GM21619 (cell line): ENCODE measurements around the gene CALML5.

Experiments
- ATAC-seq: cut with Tn5 transposase; IDR thresholded peaks from one replicate; pipeline ENCODE4 v1.9.1; 2021; ENCODE audit not compliant: unreplicated experiment

Gene CALML5

DNA sequence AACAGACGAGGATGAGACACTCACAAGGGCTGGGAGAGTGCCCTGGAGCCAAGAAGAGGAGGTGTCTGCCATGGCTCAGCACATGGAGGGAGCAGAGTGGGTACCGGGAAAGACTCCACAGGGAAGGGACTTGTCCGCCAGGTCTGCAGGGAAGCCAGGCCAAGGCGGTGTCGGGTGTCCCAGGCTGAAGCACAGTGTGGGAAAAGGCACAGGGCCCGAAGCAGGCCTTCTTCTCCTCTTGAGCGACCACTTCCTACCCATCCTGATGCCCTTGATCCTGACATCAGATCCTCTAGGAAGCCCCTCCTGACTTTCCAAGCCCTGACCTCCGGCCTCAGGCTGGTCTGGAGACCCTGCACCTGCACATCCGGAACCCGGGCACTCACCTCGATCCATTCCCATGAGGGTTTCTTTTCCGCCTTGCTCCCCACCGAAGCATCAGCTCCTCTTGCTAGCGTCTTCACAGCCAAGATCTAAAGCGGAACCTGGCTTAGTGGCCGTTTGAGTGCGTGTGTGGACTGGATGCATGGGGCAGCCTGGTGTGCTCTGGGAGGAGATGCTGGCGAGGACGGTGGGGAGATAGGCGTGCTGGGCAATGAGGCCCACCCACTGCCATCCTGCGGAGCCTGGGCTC is 33.8 kb upstream of the CALML5 start:
- no peak for ATAC-seq

DNA sequence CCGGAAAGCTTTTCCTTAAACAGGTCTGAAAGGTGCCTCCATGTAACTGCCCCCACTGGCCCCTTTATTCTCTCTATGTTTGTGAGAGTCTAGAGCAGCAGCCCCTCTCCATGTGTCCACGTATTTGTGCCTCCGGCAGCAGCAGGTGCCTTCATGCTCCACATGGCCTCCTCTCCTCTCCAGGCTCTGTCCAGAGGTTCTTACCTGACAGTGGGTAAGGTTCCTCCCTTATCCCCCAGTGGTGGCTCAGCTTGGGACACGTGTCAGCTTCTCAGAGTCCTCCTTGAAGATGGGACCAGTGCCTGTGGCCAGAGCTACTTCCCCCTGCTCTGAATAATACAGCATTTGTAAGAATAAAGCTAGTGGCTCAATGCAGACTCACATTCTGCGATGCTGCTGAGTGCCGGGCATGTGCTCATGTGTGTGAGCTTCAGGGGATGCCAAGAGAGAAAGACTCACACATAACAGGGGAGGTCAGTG is 33.3 kb upstream of the CALML5 start:
- no peak for ATAC-seq

GRCh38 chr10:5532307-5532605 is 32.9 kb upstream of the CALML5 start:
- no peak for ATAC-seq

GRCh38 chr10:5531558-5532306 is 32.4 kb upstream of the CALML5 start:
- no peak for ATAC-seq

DNA sequence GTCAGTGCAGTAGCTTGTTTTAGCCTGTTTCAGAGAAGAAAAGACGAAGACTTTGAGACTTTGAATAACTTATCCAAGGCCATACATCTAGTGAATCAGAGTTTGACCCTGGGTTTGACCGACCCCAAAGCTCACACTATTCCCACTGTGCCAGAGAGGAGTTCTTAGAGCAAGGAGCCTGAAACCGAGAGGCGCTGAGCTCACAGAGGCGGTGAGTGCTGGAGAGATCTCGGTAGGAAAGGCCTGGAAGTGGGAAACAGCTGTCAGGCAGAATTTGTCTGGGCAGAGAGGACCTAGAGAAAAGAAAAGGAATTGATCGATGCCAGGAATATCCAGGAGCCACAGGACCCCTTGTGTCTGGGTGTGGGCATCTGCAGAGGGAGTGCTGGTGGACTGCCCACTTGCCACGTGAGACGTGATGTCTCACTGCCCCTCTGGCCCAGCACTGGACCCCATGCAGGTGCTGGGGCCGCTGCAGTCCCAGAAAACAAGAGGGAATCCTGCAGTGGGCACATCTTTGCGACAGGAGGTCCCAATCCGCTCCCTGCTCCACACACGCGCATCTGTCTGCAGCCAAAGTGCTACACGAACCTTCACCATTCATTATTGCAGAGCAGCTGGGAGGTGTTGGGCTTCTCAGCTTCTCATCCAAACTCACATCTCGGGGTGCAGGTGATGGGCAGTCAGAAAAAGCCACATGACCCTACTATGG is 31.6 kb upstream of the CALML5 start:
- no peak for ATAC-seq

DNA sequence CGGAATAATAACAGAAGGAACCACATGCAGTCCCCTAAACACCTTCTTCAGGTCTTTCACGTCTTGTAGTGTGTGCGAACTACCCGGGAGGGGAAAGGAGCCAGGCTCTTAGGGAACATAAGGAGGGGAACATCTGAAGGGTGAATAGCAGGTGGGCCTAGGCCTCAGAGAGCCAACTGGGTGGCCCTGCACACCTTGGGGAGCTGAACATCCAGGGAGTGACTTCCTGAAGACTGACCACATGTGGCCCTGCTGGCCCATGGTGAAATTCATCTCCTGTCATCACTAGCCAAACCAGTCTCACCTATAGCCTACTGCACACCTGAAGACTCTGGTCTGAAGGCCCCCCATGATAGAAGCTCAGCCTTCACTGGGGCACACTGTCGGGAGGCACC is 31.0 kb upstream of the CALML5 start:
- ATAC-seq: no peak

GRCh38 chr10:5529702-5530411 is 30.5 kb upstream of the CALML5 start:
- no peak for ATAC-seq

DNA sequence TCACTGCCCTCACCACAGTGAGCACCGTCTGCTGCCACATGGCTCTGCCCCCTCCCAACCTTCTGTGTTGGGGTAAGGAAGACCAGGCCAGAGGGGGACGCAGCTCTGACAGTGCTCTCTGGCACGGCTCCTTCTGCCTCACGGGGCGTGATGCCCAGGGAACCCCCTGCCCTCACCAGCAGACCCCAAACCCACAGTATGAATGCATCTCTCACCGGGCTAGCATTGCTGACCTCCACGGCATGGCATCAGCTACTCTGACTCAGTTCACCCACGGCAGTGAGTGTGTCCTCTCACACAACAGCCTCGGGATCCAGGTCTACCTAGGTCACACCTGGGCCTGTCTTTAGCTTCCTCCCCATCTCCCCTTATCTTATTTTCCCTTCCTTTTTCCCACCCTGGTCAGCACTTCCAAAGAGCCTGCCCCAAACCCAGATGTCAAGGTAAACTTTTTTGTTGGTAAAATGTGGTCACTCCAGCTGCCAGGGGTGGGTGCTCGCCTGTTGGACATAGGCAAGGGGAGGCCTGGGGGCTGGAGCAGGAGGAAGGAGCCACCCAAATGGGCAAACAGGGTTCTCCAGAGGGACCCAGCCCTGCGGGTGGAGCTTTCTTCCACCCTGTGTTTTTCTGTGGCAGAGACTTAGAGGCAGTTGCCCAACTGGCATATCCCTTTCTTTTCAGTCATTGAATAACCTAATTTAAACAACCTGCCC is 29.8 kb upstream of the CALML5 start:
- no peak for ATAC-seq

DNA sequence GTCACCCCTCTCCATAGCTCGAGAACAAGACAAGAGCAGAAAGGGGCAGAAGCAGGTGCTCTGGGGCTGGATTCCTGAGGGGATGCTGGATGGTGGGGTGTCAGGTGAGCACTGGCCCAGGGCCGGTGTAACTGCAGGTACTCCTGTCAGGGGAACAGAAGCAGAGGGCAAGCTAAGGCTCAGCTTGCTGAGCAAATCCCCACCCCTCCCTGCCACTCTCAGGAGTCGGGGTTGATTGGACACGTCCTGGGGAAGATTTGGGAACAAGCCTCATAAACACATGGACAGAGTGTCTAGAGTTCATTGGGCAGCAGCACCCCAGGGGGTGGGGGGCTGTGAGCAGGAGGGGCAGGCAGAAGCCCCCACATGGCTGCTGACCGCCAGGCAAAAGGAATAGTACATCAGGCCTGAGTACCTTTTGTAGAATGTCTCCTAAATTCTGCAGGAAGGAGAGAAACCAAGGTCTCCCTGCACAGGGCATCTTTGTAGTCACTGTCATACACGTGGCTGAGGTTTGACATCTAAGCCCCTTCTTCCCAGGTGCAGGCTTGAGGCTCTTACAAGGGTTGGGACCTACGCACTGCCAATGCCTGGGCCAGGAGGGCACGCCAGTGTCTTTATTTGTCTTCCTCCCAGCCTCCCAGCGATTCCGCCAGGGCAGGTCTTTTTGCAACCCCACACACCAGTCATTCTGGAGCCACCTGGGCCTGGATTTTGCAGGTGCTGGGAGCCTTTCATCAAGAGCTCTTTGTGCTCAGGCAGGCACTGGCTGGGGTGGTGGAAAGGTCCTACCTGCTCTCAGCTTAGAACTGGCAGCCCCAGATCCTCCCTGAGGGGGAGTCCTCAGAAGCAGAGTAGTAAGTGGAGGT is 28.2 kb upstream of the CALML5 start:
- no peak for ATAC-seq

GRCh38 chr10:5526691-5527331 is 27.4 kb upstream of the CALML5 start:
- ATAC-seq: no peak

DNA sequence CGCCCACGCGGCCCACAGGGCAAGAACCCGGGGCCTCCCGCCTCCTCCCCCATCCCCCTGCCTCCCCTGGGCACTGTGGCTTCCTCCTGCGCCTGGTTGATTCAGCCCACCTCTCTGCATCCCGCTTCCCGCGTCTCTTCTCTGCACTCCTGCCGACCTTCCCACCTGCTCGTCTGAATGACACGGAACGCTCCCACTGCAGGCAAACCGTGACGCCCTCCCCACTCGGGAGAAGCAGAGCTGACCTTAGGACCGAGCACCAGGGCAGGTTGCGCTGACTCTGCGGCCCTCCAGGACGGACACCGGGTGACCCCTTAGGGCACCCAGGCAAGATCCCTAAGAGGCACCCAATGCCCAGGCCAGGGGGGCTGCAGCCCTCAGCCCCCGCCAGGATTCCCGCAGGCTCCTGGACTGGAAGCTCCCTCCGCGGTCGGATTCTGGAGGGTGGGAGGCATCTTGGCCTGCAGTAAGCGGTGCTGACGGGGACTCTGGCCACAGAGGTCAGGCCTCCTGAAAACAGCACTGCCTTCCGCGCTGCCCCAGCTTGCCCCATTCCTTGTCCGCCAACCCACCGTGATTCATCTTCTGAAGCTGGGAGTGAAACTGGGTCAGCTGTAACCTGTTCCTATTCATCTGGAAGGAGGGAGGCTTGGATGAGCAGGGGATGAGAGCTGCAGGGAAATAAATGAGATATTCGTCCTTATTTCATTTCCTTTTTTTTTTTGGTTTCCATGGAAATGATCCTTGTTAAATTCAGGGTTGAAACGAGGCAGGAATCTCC is 26.4 kb upstream of the CALML5 start:
- ATAC-seq: no peak

GRCh38 chr10:5524641-5525560 is 25.5 kb upstream of the CALML5 start, which contains the start of gene CALML3:
Gene CALML3 (plus strand): TSS chr10:5524961. CDS start chr10:5525086, 125 bp downstream.
- no peak for ATAC-seq

DNA sequence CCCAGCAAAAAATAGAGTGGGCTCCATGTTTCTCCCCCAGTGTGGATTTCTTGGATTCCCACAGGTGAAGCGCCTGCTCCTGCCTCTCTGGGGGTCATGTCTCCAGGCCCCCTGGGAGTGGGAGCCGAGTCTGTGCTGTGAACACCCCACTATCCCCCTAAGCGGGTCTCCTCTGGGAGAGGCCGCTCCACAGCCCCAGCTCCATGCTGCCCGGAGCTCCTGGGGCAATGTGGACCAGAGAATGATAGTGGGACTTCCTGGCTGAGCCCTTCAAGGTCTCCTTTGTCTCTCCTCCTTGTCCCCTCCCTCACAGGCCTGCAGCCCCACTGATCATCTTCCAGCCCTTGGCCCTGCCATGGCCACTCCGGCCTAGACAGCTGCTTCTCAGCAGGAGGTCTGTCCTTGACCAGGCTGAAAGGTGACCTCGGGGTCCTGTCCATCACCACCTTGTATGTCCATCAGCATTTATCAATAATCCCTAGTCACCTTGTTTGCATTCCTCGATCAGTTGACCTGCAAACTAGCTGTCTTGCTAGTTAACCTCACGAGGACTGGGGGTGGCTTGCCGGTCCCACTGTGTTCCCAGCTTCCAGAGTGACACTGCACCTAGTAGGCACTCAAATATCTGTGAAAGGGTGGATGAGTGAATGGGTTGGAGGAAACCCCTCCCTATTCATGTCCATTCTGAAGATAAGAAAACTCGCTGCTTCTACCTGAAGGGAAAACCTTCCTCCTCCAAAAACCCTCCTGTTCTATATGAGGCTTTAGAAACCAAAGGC is 24.6 kb upstream of the CALML5 start:
- ATAC-seq: no peak

DNA sequence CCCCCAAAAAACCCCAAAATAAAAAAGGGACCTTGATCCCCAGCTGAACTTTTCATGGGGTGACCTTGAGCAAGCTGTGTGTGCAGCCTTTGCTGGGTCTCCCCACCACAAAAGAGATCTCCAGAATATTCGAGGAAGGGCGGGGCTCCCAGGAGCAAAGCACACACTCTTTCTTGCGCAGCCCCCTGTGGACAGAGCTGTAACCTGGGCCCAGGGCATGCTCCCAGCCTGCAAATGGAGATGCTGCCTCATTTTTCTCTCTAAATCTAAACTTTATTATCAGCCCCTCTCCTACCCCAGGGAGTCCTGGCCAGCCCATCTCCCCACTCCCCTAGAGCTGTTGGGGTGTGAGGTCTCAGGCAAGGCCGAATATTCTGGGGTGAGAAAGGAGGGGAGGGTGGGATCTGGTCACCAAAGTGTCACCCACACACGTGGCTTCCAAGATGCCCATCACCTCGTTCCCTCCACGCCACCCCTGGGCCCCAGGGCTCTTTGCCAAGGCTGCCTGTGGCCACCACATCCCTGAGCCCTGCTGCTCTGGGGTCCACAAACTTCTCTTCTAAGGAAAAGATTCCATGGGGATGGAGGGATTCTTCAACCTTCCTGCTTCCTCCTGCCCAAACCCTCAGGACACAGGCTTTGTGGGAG is 23.7 kb upstream of the CALML5 start:
- no peak for ATAC-seq

DNA sequence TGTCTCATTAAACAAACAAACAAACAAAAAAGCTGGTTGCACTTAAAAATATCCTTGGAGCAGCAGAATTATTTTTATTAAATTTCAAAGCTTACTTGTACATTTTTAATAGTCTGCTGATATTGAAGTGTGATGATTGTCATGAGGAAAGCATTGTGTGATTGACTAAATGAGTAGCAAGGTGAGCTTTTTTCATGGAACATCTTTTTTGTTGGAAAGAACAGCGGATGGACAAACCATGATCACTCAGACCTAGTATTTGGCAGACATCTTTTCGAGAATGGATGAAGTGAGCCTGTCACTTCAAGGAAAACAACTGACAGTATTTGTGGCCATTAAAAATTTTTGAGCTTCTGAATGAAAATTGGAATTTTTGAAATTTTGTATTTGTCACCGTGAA is 19.7 kb upstream of the CALML5 start:
- no peak for ATAC-seq

- no peak for ATAC-seq
Observed at GRCh38 chr10:5518143-5518542, 18.8 kb upstream of the CALML5 start.
